SK-N-SH (cell line): ENCODE data around the gene UBR1. TPM values are rescaled to one million over a fixed set of nuclear protein-coding genes. Genes with fewer than 3 reads are reported as not detected.

Experiments
- CTCF ChIA-PET: fragments of 300-600, 350-600 bp; formaldehyde crosslinking; extraction: SDS; loops from one replicate; lab custom pipeline; 2021; lab: Yijun Ruan, JAX
- POLR2A ChIA-PET: fragments of 350-600 bp; sonication (Branson Sonifier 250); formaldehyde crosslinking; extraction: SDS; loops from one replicate; lab custom pipeline; 2020; ENCODE audit warnings: antibody characterized with exemption, inconsistent platforms; lab: Yijun Ruan, JAX
- DNase-seq: peaks from one replicate; pipeline ENCODE4 v3.0.0; 2012
- H2AFZ ChIP-seq: fragments of 200-600 bp; sonication (generic); 2 replicates; pipeline ENCODE4 v1.8.1; 2016; ENCODE audit warnings: antibody characterized with exemption, mild to moderate bottlenecking, low read depth
- H3F3A ChIP-seq: fragments of 200-600 bp; sonication (generic); replicated peaks from 2 replicates; pipeline ENCODE3; 2016; ENCODE audit warnings: antibody characterized with exemption, mild to moderate bottlenecking; ENCODE audit not compliant: insufficient read depth
- H3K27ac ChIP-seq, 2 experiments: fragments of 200-500 bp in 1 of 2; fragments of 200-600 bp in 1 of 2; sonication (Bioruptor generic) in 1 of 2; sonication (generic), shearing (Covaris generic) in 1 of 2; 2 replicates each; pipeline versions ENCODE4 v1.5.1 to v1.6.1; 2014 to 2016; ENCODE audit warnings: low read depth in 2 of 2, inconsistent platforms in 1 of 2, low read length in 1 of 2, mild to moderate bottlenecking in 1 of 2, mixed read lengths in 1 of 2
- H3K27me3 ChIP-seq: fragments of 200-600 bp; sonication (generic), shearing (Covaris generic); 2 replicates; pipeline ENCODE4 v1.6.1; 2016; ENCODE audit warnings: mixed run types; ENCODE audit not compliant: insufficient read depth
- H3K36me3 ChIP-seq, 2 experiments: fragments of 200-500 bp in 1 of 2; fragments of 200-600 bp in 1 of 2; sonication (Bioruptor generic) in 1 of 2; sonication (generic) in 1 of 2; replicated peaks in 1 of 2; 2 replicates each; pipeline versions ENCODE3 to v1.5.1; 2014 to 2016; ENCODE audit warnings: low read length in 1 of 2, mild to moderate bottlenecking in 1 of 2; ENCODE audit not compliant: insufficient read depth in 2 of 2, control insufficient read depth in 1 of 2
- H3K4me1 ChIP-seq, 2 experiments: fragments of 200-500 bp in 1 of 2; fragments of 200-600 bp in 1 of 2; sonication (Bioruptor generic) in 1 of 2; sonication (generic), shearing (Covaris generic) in 1 of 2; 2 replicates each; pipeline versions ENCODE4 v1.5.1 to v1.6.1; 2014 to 2016; ENCODE audit warnings: low read depth in 1 of 2, low read length in 1 of 2, mixed run types in 1 of 2; ENCODE audit not compliant: insufficient read depth in 2 of 2, control insufficient read depth in 1 of 2
- H3K4me2 ChIP-seq: fragments of 200-600 bp; sonication (generic), shearing (Covaris generic); 2 replicates; pipeline ENCODE4 v1.6.1; 2017; ENCODE audit warnings: mixed run types
- H3K4me3 ChIP-seq, 2 experiments: fragments of 200-500 bp in 1 of 2; fragments of 200-600 bp in 1 of 2; sonication (Bioruptor generic) in 1 of 2; sonication (generic), shearing (Covaris generic) in 1 of 2; 2 replicates each; pipeline versions ENCODE4 v1.5.1 to v1.8.1; 2014 to 2016; ENCODE audit warnings: low read depth in 2 of 2, inconsistent platforms in 1 of 2, low read length in 1 of 2, mild to moderate bottlenecking in 1 of 2, mixed read lengths in 1 of 2, moderate library complexity in 1 of 2
- H3K79me2 ChIP-seq: fragments of 200-600 bp; sonication (generic); 2 replicates; pipeline ENCODE4 v1.8.1; 2017; ENCODE audit warnings: mild to moderate bottlenecking; ENCODE audit not compliant: insufficient read depth
- H3K9ac ChIP-seq: fragments of 200-600 bp; sonication (generic); 2 replicates; pipeline ENCODE4 v1.6.1; 2017; ENCODE audit warnings: mixed run types
- H3K9me2 ChIP-seq: fragments of 200-600 bp; sonication (generic); 2 replicates; pipeline ENCODE4 v1.6.1; 2017; ENCODE audit warnings: mixed run types
- H3K9me3 ChIP-seq: fragments of 200-600 bp; sonication (generic); 2 replicates; pipeline ENCODE4 v1.6.1; 2017; ENCODE audit warnings: mixed run types, mild to moderate bottlenecking, moderate library complexity
- H4K20me1 ChIP-seq: fragments of 200-600 bp; sonication (generic); 2 replicates; pipeline ENCODE4 v1.6.1; 2017; ENCODE audit warnings: mild to moderate bottlenecking, mixed run types; ENCODE audit not compliant: insufficient read depth
- CTCF ChIP-seq: fragments of 200-600 bp; sonication (generic); IDR thresholded peaks from 2 replicates; pipeline ENCODE4 v1.6.1; 2017; ENCODE audit warnings: antibody characterized with exemption, mild to moderate bottlenecking, moderate library complexity
- EP300 ChIP-seq, 2 experiments: IDR thresholded peaks; 2 replicates each; pipeline versions ENCODE4 v1.4.0 to v1.6.1; 2012; ENCODE audit warnings: borderline replicate concordance in 1 of 2, low read depth in 1 of 2, low read length in 1 of 2
- GATA2 ChIP-seq: sonication (generic); formaldehyde crosslinking; IDR thresholded peaks from 2 replicates; pipeline ENCODE4 v1.5.0; 2020; ENCODE audit warnings: mild to moderate bottlenecking, missing genetic modification reagents
- IRF3 ChIP-seq: fragments of 150-350 bp; IDR thresholded peaks from 2 replicates; pipeline ENCODE4 v1.6.1; 2016; ENCODE audit warnings: mild to moderate bottlenecking, low read depth, low read length
- NFIC ChIP-seq: IDR thresholded peaks from 2 replicates; pipeline ENCODE4 v1.4.0; 2012; ENCODE audit warnings: borderline replicate concordance
- PBX3 ChIP-seq: IDR thresholded peaks from 2 replicates; pipeline ENCODE4; 2012
- RCOR1 ChIP-seq: fragments of 150-350 bp; IDR thresholded peaks from 2 replicates; pipeline ENCODE4 v1.6.1; 2017; ENCODE audit warnings: antibody characterized with exemption, low read length
- REST ChIP-seq: IDR thresholded peaks from 2 replicates; pipeline ENCODE4 v1.6.1; 2012; ENCODE audit warnings: mild to moderate bottlenecking, low read depth, low read length, moderate library complexity
- RFX5 ChIP-seq: IDR thresholded peaks from 2 replicates; pipeline ENCODE4 v1.6.1; 2012; ENCODE audit warnings: mild to moderate bottlenecking, improper control_type of control experiment, low read length
- SIN3A ChIP-seq: IDR thresholded peaks from 2 replicates; pipeline ENCODE4 v1.6.1; 2012; ENCODE audit warnings: low read depth, mild to moderate bottlenecking, low read length, moderate library complexity, borderline replicate concordance
- SMC3 ChIP-seq: IDR thresholded peaks from 2 replicates; pipeline ENCODE4 v1.6.1; 2012; ENCODE audit warnings: low read depth, low read length, improper control_type of control experiment
- USF1 ChIP-seq: IDR thresholded peaks from 2 replicates; pipeline ENCODE4 v1.4.0; 2012; ENCODE audit warnings: low read depth, borderline replicate concordance
- USF2 ChIP-seq: fragments of 150-350 bp; IDR thresholded peaks from 2 replicates; pipeline ENCODE4 v1.6.1; 2017; ENCODE audit warnings: antibody characterized with exemption, low read length, low read depth, borderline replicate concordance
- ZBTB33 ChIP-seq: IDR thresholded peaks from 2 replicates; pipeline ENCODE4 v1.4.0; 2012; ENCODE audit warnings: low read depth, borderline replicate concordance
- WGBS: methylation state at CpG from one replicate; pipeline ENCODE4 v1.1.6; 2017; ENCODE audit warnings: low lambda C conversion rate; 5-methylcytosine and 5-hydroxymethylcytosine counted together
- polyA plus RNA-seq, 3 experiments: library from polyadenylated mRNA; depleted of rRNA; stranded (reverse); fragments of >200 nt; gene quantifications; 2 replicates each; pipeline ENCODE4 v1.2.3, GENCODE V29; 2012

The UBR1 gene
- polyA plus RNA-seq, 1 of the 3 experiments (the other 2 are of a cell fraction): 3.7 TPM

- Histone ChIP-seq H3K4me3 (no peak overlapping the region), H3K27ac (no peak overlapping the region), H2AFZ (no peak overlapping the region), H4K20me1 (no peaks in the 10 kb centered on the region), H3K9me3 (no peaks in the 10 kb centered on the region; the same call in 1 of the 2 replicates), H3K4me2 (no peak overlapping the region), H3K4me1 (no peaks in the 10 kb centered on the region), H3K9ac (no peak overlapping the region), H3K9me2 (no peaks in the 10 kb centered on the region)
- CTCF ChIA-PET: no interaction called here
- DNase-seq: no peak
- no peak for TF ChIP-seq GATA2 (CRISPR knock-in tag)
- no peak for TF ChIP-seq RCOR1
- TF ChIP-seq SMC3: no peak
- no peak for TF ChIP-seq REST
- TF ChIP-seq ZBTB33: no peak
- TF ChIP-seq, all 33 proteins: peak for 0
- no peaks in the 10 kb centered on the region for H3K27me3 ChIP-seq
- H3K36me3 ChIP-seq: peaks cover 32 to 68% of the 10 kb centered on the region in 2 experiments
- POLR2A ChIA-PET: no interaction called here
- 96% methylated on average over 1 of the region's 1 CpG for WGBS
- no peaks in the 10 kb centered on the region for H3F3A ChIP-seq
- H3K79me2 ChIP-seq: no peaks in the 10 kb centered on the region
Observed at GRCh38 chr15:42971830-42972229, 134.0 kb downstream of the UBR1 start.

- Histone ChIP-seq H3K9me2 (no peaks in the 10 kb centered on the region), H3K9ac (no peak overlapping the region), H2AFZ (no peak overlapping the region), H3K27me3 (no peaks in the 10 kb centered on the region), H3K9me3 (no peaks in the 10 kb centered on the region), H3K27ac (no peak overlapping the region), H3K36me3 (peaks cover 40 to 60% of the 10 kb centered on the region in 2 experiments), H3F3A (no peaks in the 10 kb centered on the region), H3K4me2 (no peak overlapping the region), H3K4me1 (no peaks in the 10 kb centered on the region), H3K79me2 (no peaks in the 10 kb centered on the region), H3K4me3 (no peak overlapping the region), H4K20me1 (no peaks in the 10 kb centered on the region)
- 88% methylated on average over 5 of the region's 5 CpGs for WGBS
- DNase-seq: no peak
- ChIA-PET POLR2A (no interaction called here), CTCF (interaction anchor here (0.7 to 1.1 kb wide), 2 partner anchors 12 to 36 kb away, joined by 3 read pairs; no protein-coding TSS in a partner anchor)
- TF ChIP-seq SIN3A: no peak
- no peak for TF ChIP-seq EP300 (IDR thresholded peaks at IDR 0.05; ENCODE audit: borderline replicate concordance in 1 of 2, low read depth in 1 of 2, low read length in 1 of 2)
- TF ChIP-seq NFIC: no peak
- TF ChIP-seq PBX3: no peak
- no peak for TF ChIP-seq RFX5
- no peak for TF ChIP-seq CTCF
- no peak for TF ChIP-seq RCOR1
- TF ChIP-seq USF2: no peak
- TF ChIP-seq USF1: no peak
- no peak for TF ChIP-seq IRF3
Observed at GRCh38 chr15:42964476-42964875, 141.4 kb downstream of the UBR1 start.
